IPS-NIHi7 (cell line): ENCODE data around the gene KASH5.
"Not testable (repeated sequence)": the region's sequence is repeated elsewhere in the genome, so short reads cannot be mapped to it uniquely, and the experiment has no call there.

ENCODE experiments used
- DNase-seq: peaks from one replicate; pipeline ENCODE4 v3.0.0; 2012; ENCODE audit warnings: mixed read lengths; ENCODE audit errors: extremely low spot score

Gene KASH5

GRCh38 chr19:49436381-49437017, 48.5 kb downstream of the KASH5 start:
- DNase-seq: peak; percentile 73

GRCh38 chr19:49437231-49437630, 49.2 kb downstream of the KASH5 start:
- DNase-seq: no peak

- DNase-seq: no peak
Measured at GRCh38 chr19:49438261-49438660, 50.2 kb downstream of the KASH5 start.

- no peak for DNase-seq
Measured at GRCh38 chr19:49439836-49440235, 51.8 kb downstream of the KASH5 start.

GRCh38 chr19:49440439-49441209, 52.6 kb downstream of the KASH5 start:
- DNase-seq: no peak

- peak; percentile 70 for DNase-seq
Measured at GRCh38 chr19:49441210-49441959, 53.3 kb downstream of the KASH5 start, which contains the start of gene SLC17A7. SLC17A7 (minus strand) TSS chr19:49441527; CDS start chr19:49441379, 148 bp downstream.

- no peak for DNase-seq
Measured at GRCh38 chr19:49441960-49442350, 53.9 kb downstream of the KASH5 start.

GRCh38 chr19:49442354-49442753, 54.3 kb downstream of the KASH5 start:
- no peak for DNase-seq

- DNase-seq: peak; percentile 88
Measured at GRCh38 chr19:49442771-49443365, 54.8 kb downstream of the KASH5 start.

- DNase-seq: peak; percentile 79
Measured at GRCh38 chr19:49443366-49444099, 55.5 kb downstream of the KASH5 start.

- DNase-seq: not testable (repeated sequence)
Measured at GRCh38 chr19:49444100-49444700, 56.2 kb downstream of the KASH5 start.

GRCh38 chr19:49445997-49446396, 57.9 kb downstream of the KASH5 start:
- DNase-seq: no peak

- DNase-seq: peak; percentile 66
Measured at GRCh38 chr19:49447485-49448431, 59.7 kb downstream of the KASH5 start.

GRCh38 chr19:49448432-49448786, 60.4 kb downstream of the KASH5 start:
- DNase-seq: no peak

- DNase-seq: no peak
Measured at GRCh38 chr19:49450405-49450804, 62.4 kb downstream of the KASH5 start.

GRCh38 chr19:49451430-49452181, 63.6 kb downstream of the KASH5 start, which contains the start of gene PIH1D1:
PIH1D1 (minus strand) TSS chr19:49451814; CDS start chr19:49451574, 240 bp downstream.
- DNase-seq: peak; percentile 82

- peak; percentile 99 for DNase-seq
Measured at GRCh38 chr19:49453013-49453756, 65.1 kb downstream of the KASH5 start, which contains the start of gene ALDH16A1. ALDH16A1 (plus strand) TSS chr19:49453225; CDS start chr19:49453332, 107 bp downstream.

GRCh38 chr19:49453757-49454240, 65.8 kb downstream of the KASH5 start:
- DNase-seq: no peak
